RWPE2 (cell line): ENCODE data around the gene LMO7.

Experiments used
- ATAC-seq: fragments of 200-7000 bp; cut with Tn5 transposase; 3 replicates; pipeline ENCODE4 v1.9.1; 2021; ENCODE audit warnings: low read depth
- DNase-seq: peaks from one replicate; pipeline ENCODE4 v3.0.0-alpha.2; 2020; ENCODE audit warnings: low spot score
- H3K27ac ChIP-seq: fragments of 450-650 bp; 2 replicates; pipeline ENCODE4 v1.5.1; 2017; ENCODE audit warnings: mild to moderate bottlenecking; ENCODE audit not compliant: poor library complexity, severe bottlenecking
- H3K27me3 ChIP-seq: fragments of 250-450 bp; sonication (Bioruptor Pico); 2 replicates; pipeline ENCODE4 v1.5.1; 2021; ENCODE audit warnings: mild to moderate bottlenecking, moderate library complexity; ENCODE audit not compliant: insufficient read depth, poor library complexity, severe bottlenecking
- H3K36me3 ChIP-seq: fragments of 250-450 bp; sonication (Bioruptor Pico); 2 replicates; pipeline ENCODE4 v1.5.1; 2020; ENCODE audit warnings: low read depth, mild to moderate bottlenecking, moderate library complexity
- H3K4me1 ChIP-seq: fragments of 250-450 bp; sonication (Bioruptor Pico); 2 replicates; pipeline ENCODE4 v1.5.1; 2021; ENCODE audit warnings: mild to moderate bottlenecking, moderate library complexity; ENCODE audit not compliant: insufficient read depth, poor library complexity, severe bottlenecking
- H3K4me3 ChIP-seq: fragments of 250-450 bp; sonication (Bioruptor Pico); 2 replicates; pipeline ENCODE4 v1.5.1; 2021; ENCODE audit warnings: mild to moderate bottlenecking, moderate library complexity; ENCODE audit not compliant: severe bottlenecking
- H3K9me3 ChIP-seq: fragments of 250-450 bp; sonication (Bioruptor Pico); 2 replicates; pipeline ENCODE4 v1.5.1; 2021; ENCODE audit warnings: mild to moderate bottlenecking, moderate library complexity; ENCODE audit not compliant: severe bottlenecking
- CTCF ChIP-seq: fragments of 450-650 bp; IDR thresholded peaks from one replicate; pipeline ENCODE4 v1.5.1; 2017; ENCODE audit warnings: mild to moderate bottlenecking, moderate library complexity; ENCODE audit not compliant: poor library complexity, severe bottlenecking

Gene LMO7

GRCh38 chr13:75813323-75813722 is 177.2 kb downstream of the LMO7 start:
- Histone ChIP-seq H3K4me3 (no peak overlapping the region), H3K4me1 (no peaks in the 10 kb centered on the region), H3K27me3 (no peaks in the 10 kb centered on the region), H3K27ac (no peak overlapping the region), H3K36me3 (no peaks in the 10 kb centered on the region), H3K9me3 (no peaks in the 10 kb centered on the region)
- DNase-seq: no peak
- ATAC-seq: no peak
- no peak for TF ChIP-seq CTCF

GRCh38 chr13:75818179-75818967 is 182.2 kb downstream of the LMO7 start:
- DNase-seq: no peak
- no peaks in the 10 kb centered on the region for H3K9me3 ChIP-seq
- H3K4me3 ChIP-seq: no peak overlapping the region
- no peaks in the 10 kb centered on the region for H3K36me3 ChIP-seq
- no peak for TF ChIP-seq CTCF
- ATAC-seq: no peak
- no peaks in the 10 kb centered on the region for H3K27me3 ChIP-seq
- H3K4me1 ChIP-seq: no peaks in the 10 kb centered on the region
- no peak overlapping the region for H3K27ac ChIP-seq

- Histone ChIP-seq H3K9me3 (no peaks in the 10 kb centered on the region), H3K36me3 (no peaks in the 10 kb centered on the region), H3K4me1 (no peaks in the 10 kb centered on the region), H3K4me3 (no peak overlapping the region), H3K27ac (no peak overlapping the region), H3K27me3 (no peaks in the 10 kb centered on the region)
- TF ChIP-seq CTCF: no peak
- ATAC-seq (no peak), DNase-seq (no peak)
Observed at GRCh38 chr13:75818968-75819225, 182.8 kb downstream of the LMO7 start.

- ATAC-seq (no peak), DNase-seq (no peak)
- H3K36me3 ChIP-seq: no peaks in the 10 kb centered on the region
- H3K27ac ChIP-seq: no peak overlapping the region
- H3K4me1 ChIP-seq: no peaks in the 10 kb centered on the region
- H3K9me3 ChIP-seq: no peaks in the 10 kb centered on the region
- H3K27me3 ChIP-seq: no peaks in the 10 kb centered on the region
- TF ChIP-seq CTCF: no peak
- H3K4me3 ChIP-seq: no peak overlapping the region
Observed at GRCh38 chr13:75825161-75825560, 189.0 kb downstream of the LMO7 start.

- Histone ChIP-seq H3K27ac (no peak overlapping the region), H3K4me3 (no peak overlapping the region), H3K4me1 (no peaks in the 10 kb centered on the region), H3K27me3 (no peaks in the 10 kb centered on the region), H3K36me3 (no peaks in the 10 kb centered on the region), H3K9me3 (no peaks in the 10 kb centered on the region)
- ATAC-seq (no peak), DNase-seq (no peak)
- no peak for TF ChIP-seq CTCF
Observed at GRCh38 chr13:75825594-75825993, 189.5 kb downstream of the LMO7 start.
